ENCODE data around the gene NCKAP5.

Gene NCKAP5

DNA sequence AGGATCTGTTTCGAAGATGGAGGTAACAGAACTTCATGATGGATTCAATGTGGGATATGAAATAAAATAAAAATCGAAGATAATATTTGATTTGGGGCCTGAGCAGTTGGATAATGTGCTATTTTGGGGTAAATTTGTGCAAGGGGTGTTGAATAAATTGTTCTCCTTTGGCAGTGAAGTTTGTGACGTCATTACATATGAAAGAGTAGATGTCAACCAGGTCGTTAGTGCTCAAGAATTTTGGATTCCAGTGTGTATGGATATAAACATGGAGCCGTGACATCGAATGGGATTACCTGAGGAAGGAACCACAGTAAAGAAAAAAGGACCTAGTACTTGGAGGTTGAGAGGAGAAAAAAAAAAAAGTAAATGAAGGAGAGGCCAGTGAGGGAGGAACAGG lies 253.0 kb downstream of the NCKAP5 start:
- DNase-seq = no peak

GRCh38 chr2:133314795-133315194 lies 253.5 kb downstream of the NCKAP5 start:
- no peak for DNase-seq

DNA sequence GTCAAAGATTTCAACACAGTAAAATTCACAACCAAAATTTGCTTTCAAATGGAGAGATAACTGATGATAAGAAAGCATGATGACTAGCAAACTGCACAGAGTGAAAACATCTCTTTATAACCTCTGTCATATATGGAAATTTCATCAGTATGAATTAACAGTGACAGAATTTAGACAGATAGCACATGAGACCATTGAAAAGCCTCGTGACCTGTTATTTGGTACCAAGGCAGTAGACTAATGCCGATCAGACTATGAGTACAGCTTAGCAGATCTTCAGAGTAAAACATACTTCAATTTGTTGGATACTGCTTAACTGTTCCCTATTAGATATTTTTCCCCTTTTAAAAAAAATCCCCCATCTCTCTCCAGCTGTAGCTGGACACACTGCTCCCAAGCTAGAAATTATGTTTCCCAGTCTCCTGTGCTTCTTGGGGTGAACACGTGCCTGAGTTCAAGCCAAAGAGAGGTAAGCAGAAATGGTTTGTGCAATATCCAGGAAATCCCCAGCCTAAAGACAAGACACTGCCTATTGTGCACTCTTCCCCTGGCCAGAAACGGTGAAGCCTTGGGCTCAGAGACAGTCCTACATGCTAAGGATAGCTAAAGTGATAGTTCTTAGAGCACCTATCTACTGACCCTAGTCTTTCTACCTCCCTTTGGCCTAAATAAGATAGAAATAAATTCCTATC lies 256.1 kb downstream of the NCKAP5 start:
- DNase-seq = no peak

- no peak for DNase-seq
These were observed 262.0 kb downstream of the NCKAP5 start for GRCh38 chr2:133306236-133306635.

DNA sequence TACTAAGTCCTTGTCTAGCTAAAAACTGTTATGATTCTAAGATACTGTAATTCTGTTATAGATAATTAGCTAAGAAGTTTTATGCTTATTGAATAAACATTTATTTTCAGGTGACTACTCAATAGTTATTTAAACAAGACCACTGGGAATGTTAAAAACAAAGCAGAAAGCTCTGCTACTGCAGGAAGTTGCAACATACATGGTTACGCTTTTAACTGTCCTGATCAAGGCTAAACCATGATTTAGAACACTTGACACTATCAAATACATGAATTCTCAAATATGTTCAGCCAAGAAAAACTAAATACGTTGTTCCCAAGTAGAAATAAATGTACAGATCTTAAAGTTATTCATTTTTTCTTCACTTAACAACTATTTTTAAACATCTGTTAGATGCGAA lies 263.9 kb downstream of the NCKAP5 start:
- no peak for DNase-seq

GRCh38 chr2:133303150-133303549 lies 265.1 kb downstream of the NCKAP5 start:
- no peak for DNase-seq

GRCh38 chr2:133296401-133296800 lies 271.9 kb downstream of the NCKAP5 start:
- DNase-seq = no peak

DNA sequence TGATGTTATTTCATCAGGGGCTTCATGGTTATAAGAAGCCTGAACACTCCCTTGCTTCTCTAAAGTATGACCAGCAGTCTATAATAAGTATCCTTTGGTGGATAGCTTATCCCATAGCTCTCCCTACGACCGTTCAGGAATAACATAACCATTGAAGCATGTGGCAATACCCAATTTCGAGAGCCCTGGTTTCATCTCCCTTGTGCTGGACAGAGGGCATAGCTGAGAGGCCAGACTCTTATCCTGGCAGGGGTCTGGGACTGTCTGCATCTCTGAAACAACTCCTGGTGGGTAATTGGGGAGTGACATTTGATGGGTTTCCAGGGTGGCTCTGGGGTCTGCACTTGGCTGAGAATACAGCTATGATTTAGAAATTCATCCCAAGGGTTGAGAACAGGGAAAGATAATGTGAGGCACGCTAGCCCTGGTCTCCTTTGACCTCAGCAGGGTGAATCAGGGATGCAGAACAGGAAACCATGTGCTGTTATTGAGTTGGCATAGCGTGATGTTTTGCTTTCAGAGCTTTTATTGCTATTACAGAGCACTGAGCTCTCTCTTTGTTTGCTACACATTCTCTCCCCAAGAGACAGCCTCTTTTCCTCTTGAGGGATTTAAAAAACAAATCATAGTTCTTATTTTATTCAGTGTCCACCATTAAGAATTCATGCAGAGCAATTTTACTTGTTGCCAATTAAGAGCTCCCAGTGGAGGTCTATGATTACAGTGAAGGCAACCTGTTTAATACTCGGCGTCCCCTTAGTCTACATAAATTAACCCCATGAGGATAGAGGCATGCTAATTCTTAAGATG lies 274.5 kb downstream of the NCKAP5 start:
- DNase-seq = no peak

- DNase-seq = no peak
These were observed 276.0 kb downstream of the NCKAP5 start for GRCh38 chr2:133292259-133292658.

DNA sequence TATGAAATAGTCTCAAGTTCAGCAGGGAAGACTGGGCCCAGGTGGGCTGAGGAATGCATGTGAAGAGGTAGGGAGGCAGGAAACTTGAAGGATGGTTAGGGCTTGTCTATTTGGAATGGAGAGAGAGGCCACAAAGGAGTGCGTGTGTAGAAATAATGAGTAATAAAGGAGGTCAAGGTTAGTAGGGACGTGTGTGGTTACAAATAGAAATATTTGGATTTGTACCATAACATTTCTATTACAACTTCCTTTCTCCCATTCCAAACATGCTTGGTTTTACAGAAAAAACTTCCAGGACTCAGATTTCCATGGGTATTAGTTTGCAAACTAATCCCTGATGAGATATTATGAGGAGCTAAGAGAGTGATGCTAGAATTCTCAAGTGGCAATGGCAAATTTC lies 280.6 kb downstream of the NCKAP5 start:
- DNase-seq = no peak

DNA sequence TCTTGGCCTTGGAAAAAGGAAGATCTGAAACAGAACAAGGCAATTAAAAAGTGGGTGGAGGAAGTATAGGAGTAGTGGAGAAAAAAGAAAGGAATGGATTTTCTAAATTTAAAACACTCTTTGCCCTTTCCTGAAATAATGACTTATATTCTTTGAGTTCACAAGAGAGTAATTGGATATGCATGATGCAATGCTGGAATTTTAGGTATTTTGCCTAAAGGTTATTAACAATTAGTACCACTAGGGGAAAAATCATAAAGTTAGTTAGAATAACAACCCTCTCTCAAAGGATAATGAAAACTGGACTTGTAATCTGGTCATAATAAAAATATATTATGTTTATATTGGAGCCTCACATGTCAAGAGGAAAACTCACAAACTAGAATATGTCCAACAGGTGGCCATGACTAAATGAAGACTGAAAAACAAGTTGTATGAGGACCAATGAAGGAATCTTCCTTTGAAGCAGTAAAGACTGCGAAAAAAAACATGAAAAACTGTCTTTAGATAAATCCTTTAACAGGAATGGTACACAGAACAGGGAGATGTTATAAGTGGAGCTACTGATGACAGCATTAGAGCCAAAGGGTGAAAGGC lies 281.8 kb downstream of the NCKAP5 start:
- no peak for DNase-seq

GRCh38 chr2:133273031-133273430 lies 295.2 kb downstream of the NCKAP5 start:
- no peak for DNase-seq

- no peak for DNase-seq
These were observed 297.2 kb downstream of the NCKAP5 start for GRCh38 chr2:133271105-133271504.

- DNase-seq = no peak
These were observed 297.7 kb downstream of the NCKAP5 start for GRCh38 chr2:133270550-133270949.

DNA sequence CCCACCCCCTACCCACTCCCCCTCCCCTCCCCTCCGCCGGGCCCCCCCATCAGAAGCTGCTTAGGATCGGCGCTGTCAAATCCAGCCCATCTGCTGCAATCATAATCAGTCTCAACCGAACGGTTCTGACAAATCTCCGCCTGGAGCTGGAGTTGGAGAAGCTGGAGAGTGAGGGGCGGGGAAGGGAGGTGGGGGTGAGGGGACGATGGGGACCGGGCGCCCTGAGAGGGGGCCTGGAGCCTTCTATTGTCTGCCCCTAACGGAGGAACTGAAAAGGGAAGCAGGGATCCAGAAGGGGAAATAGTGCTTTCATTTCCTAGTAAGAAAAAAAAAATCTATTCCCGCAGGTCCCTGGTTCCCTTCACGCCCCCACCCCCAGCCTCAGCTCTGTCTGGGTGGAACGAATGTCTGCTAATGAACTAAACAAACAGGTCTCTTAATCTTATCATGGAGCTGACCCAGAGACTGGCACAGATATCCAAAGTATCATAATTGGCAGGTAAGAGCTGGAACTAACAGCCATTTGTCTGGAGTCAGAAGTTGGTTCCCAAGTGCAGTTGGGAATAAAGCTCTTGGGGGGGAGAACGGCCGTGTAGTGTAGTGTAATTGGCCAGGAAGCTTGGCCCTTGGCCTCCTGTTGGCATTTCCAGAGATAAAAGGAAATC lies 301.2 kb downstream of the NCKAP5 start:
- DNase-seq = no peak

GRCh38 chr2:133266041-133266925 lies 302.0 kb downstream of the NCKAP5 start:
- DNase-seq = no peak

GRCh38 chr2:133265432-133265949 lies 302.8 kb downstream of the NCKAP5 start:
- DNase-seq = no peak

GRCh38 chr2:133264989-133265401 lies 303.3 kb downstream of the NCKAP5 start:
- DNase-seq = no peak

- no peak for DNase-seq
These were observed 305.4 kb downstream of the NCKAP5 start for GRCh38 chr2:133262893-133263292.

DNA sequence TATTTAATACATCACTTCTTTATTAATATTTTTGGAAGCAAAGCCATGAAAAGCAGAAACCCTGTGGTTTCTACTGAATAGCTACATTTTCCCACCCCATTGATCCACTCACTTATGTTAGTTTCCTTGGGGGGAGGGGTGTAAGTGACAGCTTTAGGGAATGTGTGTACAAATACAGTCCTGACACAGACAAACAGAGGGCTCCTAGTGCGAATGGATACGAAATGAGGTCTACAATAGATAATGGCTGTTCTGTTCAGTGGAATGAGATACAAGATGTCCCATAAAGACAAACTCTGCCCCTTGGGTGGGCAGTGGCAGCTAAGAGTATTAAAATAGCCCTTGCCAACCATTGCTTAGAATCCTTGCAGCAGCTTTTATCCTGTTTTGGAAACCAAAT lies 312.9 kb downstream of the NCKAP5 start:
- no peak for DNase-seq

- DNase-seq = no peak
These were observed 314.5 kb downstream of the NCKAP5 start for GRCh38 chr2:133253793-133254192.

GRCh38 chr2:133252780-133253355 lies 315.4 kb downstream of the NCKAP5 start:
- no peak for DNase-seq

Data from NCI-H446 (cell line).